RWPE1 (cell line): Measurements from ENCODE around the gene PTPRR.

ENCODE experiments used
- CTCF ChIA-PET: fragments of 350-600 bp; sonication (Branson Sonifier 250); formaldehyde crosslinking; extraction: SDS; loops from one replicate; lab custom pipeline; 2021; lab: Yijun Ruan, JAX
- POLR2A ChIA-PET: fragments of 400-600 bp; formaldehyde crosslinking; extraction: SDS; loops from one replicate; lab custom pipeline; 2020; ENCODE audit warnings: antibody characterized with exemption; ENCODE audit not compliant: low non-redundant PET; lab: Yijun Ruan, JAX
- DNase-seq: peaks from one replicate; pipeline ENCODE4 v3.0.0; 2012; ENCODE audit warnings: low spot score
- H3K27ac ChIP-seq: fragments of 450-650 bp; 2 replicates; pipeline ENCODE4 v1.5.1; 2017
- TF ChIP-seq, protein P1 (sequence below): fragments of 450-650 bp; conservative IDR thresholded peaks from 2 replicates; pipeline ENCODE4 v1.5.1; 2017; ENCODE audit warnings: low read depth, mild to moderate bottlenecking

PTPRR gene

DNA sequence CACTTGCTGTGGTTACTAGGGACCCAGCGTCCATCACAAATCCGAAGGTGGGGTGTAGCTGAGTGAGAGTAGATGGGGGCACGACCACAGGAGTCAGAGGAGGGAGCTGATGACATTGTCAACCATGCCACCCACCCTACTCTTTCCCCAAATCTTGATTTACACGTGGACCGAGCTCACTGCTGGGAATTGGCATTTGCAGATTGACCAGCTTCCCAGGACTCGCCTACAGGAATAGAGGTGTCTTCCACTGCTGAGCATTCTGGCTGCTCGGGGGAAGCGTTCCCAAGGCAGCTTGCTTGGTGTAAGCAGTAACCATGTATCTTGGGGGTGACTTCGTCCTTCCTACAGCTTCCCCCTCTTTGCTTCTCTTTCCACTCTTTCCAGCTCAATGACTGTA lies 353 bp upstream of the PTPRR start:
- ChIA-PET POLR2A (no interaction called here), CTCF (no interaction called here)

DNA sequence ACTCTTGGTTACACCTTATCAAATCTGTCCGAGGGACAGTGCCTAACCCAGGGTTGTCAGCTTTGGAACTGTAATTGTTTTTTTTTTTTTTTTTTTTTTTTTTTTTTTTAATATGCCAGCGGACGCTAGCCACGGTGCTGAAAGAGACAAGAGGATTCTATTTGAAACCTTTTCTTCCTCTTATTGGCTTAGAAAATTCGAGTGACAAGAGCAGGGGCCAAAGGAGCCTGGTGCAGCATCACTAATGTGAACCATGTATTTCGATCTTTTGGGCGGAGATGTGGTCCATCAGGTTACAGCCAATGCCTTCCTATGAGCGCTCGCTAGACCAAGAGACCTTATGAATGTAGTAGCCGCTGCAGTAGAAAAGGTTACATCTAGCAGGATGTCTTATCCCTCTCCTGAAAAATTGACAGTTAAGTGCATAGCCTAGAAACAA lies 922 bp downstream of the PTPRR start:
- H3K27ac ChIP-seq: no peak overlapping the region
- ChIA-PET POLR2A (no interaction called here), CTCF (no interaction called here)
- TF ChIP-seq, protein P1, sequence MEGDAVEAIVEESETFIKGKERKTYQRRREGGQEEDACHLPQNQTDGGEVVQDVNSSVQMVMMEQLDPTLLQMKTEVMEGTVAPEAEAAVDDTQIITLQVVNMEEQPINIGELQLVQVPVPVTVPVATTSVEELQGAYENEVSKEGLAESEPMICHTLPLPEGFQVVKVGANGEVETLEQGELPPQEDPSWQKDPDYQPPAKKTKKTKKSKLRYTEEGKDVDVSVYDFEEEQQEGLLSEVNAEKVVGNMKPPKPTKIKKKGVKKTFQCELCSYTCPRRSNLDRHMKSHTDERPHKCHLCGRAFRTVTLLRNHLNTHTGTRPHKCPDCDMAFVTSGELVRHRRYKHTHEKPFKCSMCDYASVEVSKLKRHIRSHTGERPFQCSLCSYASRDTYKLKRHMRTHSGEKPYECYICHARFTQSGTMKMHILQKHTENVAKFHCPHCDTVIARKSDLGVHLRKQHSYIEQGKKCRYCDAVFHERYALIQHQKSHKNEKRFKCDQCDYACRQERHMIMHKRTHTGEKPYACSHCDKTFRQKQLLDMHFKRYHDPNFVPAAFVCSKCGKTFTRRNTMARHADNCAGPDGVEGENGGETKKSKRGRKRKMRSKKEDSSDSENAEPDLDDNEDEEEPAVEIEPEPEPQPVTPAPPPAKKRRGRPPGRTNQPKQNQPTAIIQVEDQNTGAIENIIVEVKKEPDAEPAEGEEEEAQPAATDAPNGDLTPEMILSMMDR: no peak
- no peak for DNase-seq

More for the DNA sequence above, 353 bp upstream of the PTPRR start:
- TF ChIP-seq, protein P1: no peak
- no peak overlapping the region for H3K27ac ChIP-seq
- no peak for DNase-seq

DNA sequence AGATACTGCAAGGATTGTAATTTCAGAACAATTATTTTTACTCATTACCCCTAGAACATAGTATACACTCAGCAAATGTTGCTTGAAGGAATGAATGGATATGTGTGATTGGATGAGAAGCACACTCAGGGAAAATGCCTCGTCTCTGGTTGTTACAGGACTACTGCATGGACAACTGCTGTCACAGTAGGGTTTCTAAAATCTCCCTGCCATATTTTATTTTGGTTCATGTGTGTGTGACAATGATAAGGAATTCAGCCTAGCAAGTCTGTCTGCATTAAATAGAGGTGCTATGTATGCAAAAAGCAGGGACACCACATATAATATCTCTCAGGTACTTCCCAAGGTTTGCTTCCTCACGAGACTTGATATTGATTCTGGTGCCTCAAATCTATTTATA lies 1.4 kb downstream of the PTPRR start:
- POLR2A ChIA-PET: no interaction called here
- TF ChIP-seq, protein P1: no peak
- CTCF ChIA-PET: no interaction called here
- DNase-seq: no peak
- H3K27ac ChIP-seq: no peak overlapping the region

DNA sequence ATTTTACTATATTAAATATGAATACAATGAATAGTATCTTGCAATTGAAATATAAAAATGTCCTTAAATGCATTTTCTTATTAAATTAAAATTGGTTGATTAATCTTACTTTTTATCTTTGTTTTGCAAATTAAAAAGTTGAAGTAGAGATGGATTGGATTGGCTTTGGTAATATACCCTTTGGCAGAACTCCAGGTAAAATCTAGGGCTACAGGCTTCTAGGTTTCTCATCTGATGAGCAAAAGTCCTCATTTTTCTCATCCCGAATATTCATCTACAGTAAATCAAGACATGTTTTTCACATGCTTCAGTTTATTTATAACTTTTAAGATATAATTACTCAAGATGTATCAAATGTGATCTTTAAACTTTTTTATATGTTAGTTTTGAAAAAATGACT lies 2.2 kb downstream of the PTPRR start:
- DNase-seq: no peak

DNA sequence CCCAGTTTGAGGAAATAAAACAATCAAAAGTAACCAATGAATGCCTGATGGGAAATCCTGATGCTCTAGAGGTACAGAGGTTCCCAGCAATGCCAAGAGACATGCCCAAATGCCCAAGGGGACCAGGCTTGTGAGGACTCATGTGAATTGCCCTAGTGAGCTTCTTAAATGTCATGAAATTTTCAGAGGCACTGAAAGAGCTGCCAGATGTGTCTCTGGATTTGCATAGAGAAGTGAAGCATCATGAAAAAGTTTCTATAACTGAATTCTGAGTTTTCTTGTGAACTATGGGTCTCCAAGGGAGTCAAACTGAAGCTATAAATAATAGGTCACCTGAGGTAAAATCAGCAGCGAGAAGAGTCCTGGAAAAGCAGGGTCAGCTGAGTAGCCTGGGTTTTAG lies 9.9 kb downstream of the PTPRR start:
- TF ChIP-seq, protein P1: no peak
- H3K27ac ChIP-seq: no peak overlapping the region
- CTCF ChIA-PET: no interaction called here
- POLR2A ChIA-PET: no interaction called here
- DNase-seq: no peak

More for the DNA sequence above, 2.2 kb downstream of the PTPRR start:
- TF ChIP-seq, protein P1: no peak
- ChIA-PET POLR2A (interaction anchor here (0.6 kb wide), 1 partner anchor 88 kb away, joined by 4 read pairs; no protein-coding TSS in a partner anchor), CTCF (interaction anchor here (0.6 kb wide), 1 partner anchor 167 kb away, joined by 3 read pairs; no protein-coding TSS in a partner anchor)
- no peak overlapping the region for H3K27ac ChIP-seq

DNA sequence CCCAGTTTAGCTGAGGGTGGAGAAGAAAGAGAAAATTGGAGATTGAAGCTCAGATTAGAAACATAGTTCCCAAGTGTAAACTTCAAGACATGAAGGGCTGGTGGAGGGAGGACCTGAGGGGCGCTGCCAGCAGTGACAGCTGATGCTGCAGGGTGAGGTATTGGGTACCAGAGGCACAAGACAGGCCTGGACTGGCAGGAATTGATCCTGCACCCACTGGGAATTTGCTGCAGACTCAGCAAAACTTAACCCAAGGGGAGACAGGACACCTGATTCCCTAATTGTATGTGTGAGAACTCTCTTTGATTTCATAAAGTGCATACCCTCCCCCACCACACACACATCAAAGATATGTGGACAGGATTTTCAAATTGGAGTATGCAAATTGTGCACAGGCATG lies 11.6 kb downstream of the PTPRR start:
- H3K27ac ChIP-seq: no peak overlapping the region
- POLR2A ChIA-PET: no interaction called here
- DNase-seq: no peak
- CTCF ChIA-PET: no interaction called here
- TF ChIP-seq, protein P1: no peak
